ENCODE data around the gene CPSF3. TPM values are rescaled to one million over a fixed set of nuclear protein-coding genes. Genes with fewer than 3 reads are reported as not detected.
"Not testable (repeated sequence)": the region's sequence is repeated elsewhere in the genome, so short reads cannot be mapped to it uniquely, and the experiment has no call there.

The CPSF3 gene
- total RNA-seq, 1 experiment from 2014 or later = 102 TPM

- DNase-seq = no peak
- peaks cover 4% of the 10 kb centered on the region for H3K36me3 ChIP-seq (replicated peaks; ENCODE audit: control insufficient read depth, insufficient read depth, low read length)
- H3K27me3 ChIP-seq (ENCODE audit: control insufficient read depth, insufficient read depth, low read length) = no peaks in the 10 kb centered on the region
- H3K4me3 ChIP-seq (ENCODE audit: insufficient read depth, low read depth, low read length) = no peak overlapping the region
Measured at GRCh38 chr2:9388950-9389911, 34.2 kb upstream of the CPSF3 start.

GRCh38 chr2:9390151-9390850 lies 33.2 kb upstream of the CPSF3 start:
- Histone ChIP-seq H3K4me3 (ENCODE audit: insufficient read depth, low read depth, low read length) (no peak overlapping the region), H3K36me3 (replicated peaks; ENCODE audit: control insufficient read depth, insufficient read depth, low read length) (peaks cover 6% of the 10 kb centered on the region), H3K27me3 (ENCODE audit: control insufficient read depth, insufficient read depth, low read length) (no peaks in the 10 kb centered on the region)
- DNase-seq = no peak

DNA sequence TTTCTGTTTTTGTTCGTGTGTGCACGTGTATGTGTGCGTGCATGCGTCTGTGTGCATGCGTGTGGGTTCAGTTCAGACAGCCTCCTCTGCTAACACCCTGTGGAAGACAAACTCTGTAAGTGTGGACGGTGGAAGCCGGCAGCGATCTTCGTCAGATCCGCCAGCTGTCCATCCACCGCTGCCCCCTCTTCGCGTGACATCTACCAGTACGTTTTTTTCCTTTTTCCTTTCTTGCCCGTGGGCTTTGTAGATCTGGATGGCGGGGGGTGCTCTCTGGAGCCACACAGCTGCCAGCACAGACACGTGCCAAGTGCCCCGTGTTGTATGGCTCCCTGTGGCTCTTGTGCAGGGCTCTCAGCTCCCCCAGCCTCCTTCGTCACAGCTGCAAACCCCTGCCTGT lies 32.5 kb upstream of the CPSF3 start:
- H3K27me3 ChIP-seq (ENCODE audit: control insufficient read depth, insufficient read depth, low read length) = no peaks in the 10 kb centered on the region
- DNase-seq = no peak
- no peak overlapping the region for H3K4me3 ChIP-seq (ENCODE audit: insufficient read depth, low read depth, low read length)
- H3K36me3 ChIP-seq (replicated peaks; ENCODE audit: control insufficient read depth, insufficient read depth, low read length) = peaks cover 6% of the 10 kb centered on the region

- Histone ChIP-seq H3K27me3 (ENCODE audit: control insufficient read depth, insufficient read depth, low read length) (no peaks in the 10 kb centered on the region), H3K4me3 (ENCODE audit: insufficient read depth, low read depth, low read length) (no peak overlapping the region), H3K36me3 (replicated peaks; ENCODE audit: control insufficient read depth, insufficient read depth, low read length) (peaks cover 6% of the 10 kb centered on the region)
- DNase-seq = no peak
Measured at GRCh38 chr2:9391961-9392720, 31.3 kb upstream of the CPSF3 start.

- H3K36me3 ChIP-seq (replicated peaks; ENCODE audit: control insufficient read depth, insufficient read depth, low read length) = peaks cover 5% of the 10 kb centered on the region
- H3K4me3 ChIP-seq (ENCODE audit: insufficient read depth, low read depth, low read length) = no peak overlapping the region
- no peaks in the 10 kb centered on the region for H3K27me3 ChIP-seq (ENCODE audit: control insufficient read depth, insufficient read depth, low read length)
- DNase-seq = peak; percentile 83
Measured at GRCh38 chr2:9392898-9393765, 30.3 kb upstream of the CPSF3 start.

GRCh38 chr2:9394816-9395215 lies 28.6 kb upstream of the CPSF3 start:
- Histone ChIP-seq H3K36me3 (replicated peaks; ENCODE audit: control insufficient read depth, insufficient read depth, low read length) (peaks cover 3% of the 10 kb centered on the region), H3K4me3 (ENCODE audit: insufficient read depth, low read depth, low read length) (no peak overlapping the region), H3K27me3 (ENCODE audit: control insufficient read depth, insufficient read depth, low read length) (no peaks in the 10 kb centered on the region)
- no peak for DNase-seq

- H3K36me3 ChIP-seq (replicated peaks; ENCODE audit: control insufficient read depth, insufficient read depth, low read length) = peaks cover 3% of the 10 kb centered on the region
- DNase-seq = no peak
- H3K4me3 ChIP-seq (ENCODE audit: insufficient read depth, low read depth, low read length) = no peak overlapping the region
- H3K27me3 ChIP-seq (ENCODE audit: control insufficient read depth, insufficient read depth, low read length) = no peaks in the 10 kb centered on the region
Measured at GRCh38 chr2:9397201-9397600, 26.3 kb upstream of the CPSF3 start.

- DNase-seq; H3K27me3 ChIP-seq (ENCODE audit: control insufficient read depth, insufficient read depth, low read length); H3K36me3 ChIP-seq (replicated peaks; ENCODE audit: control insufficient read depth, insufficient read depth, low read length); H3K4me3 ChIP-seq (ENCODE audit: insufficient read depth, low read depth, low read length): not testable (repeated sequence)
Measured at GRCh38 chr2:9398251-9398650, 25.2 kb upstream of the CPSF3 start.

DNA sequence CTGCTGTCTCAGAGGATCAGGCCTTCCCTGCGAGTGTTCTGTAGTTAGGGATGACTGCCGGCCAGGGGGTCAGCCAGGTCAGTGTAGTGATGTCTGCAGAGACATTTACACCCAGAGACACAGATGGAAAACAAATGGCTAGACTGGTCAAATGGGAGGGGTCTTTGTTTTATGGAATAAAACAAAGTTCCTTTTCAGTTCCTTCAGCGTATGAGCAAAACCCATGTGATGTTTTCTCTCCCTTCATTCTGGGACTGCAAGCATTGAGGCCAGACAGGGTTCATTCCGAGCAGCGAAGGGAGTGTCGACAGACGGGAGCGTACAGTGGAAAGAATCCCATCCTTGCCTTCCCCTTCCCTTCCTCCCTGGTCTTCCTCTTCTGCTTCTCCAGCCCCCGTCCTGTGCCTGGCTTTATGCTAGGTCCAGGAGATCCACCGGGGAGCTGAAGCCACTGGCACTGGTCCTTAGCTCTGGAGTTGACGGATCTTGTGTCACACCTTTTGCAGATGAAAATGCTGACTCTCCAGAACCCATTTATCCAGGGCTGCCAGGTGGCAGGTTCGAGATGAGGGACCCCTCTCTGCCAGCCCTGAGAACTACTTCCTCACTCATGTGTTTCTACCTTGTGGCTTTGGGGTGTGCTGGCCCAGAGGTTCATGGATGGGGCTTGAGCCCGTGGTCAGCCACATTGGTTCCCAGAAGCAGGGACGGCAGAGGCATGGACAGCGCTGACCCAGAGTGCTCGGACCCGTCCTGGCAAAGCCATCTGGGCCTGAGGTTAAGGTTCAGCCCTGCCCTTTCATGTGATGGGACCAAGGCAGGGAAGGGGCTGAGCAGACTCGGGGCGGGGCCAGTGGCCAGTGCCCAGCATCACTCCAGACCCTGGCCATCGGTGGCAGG lies 24.3 kb upstream of the CPSF3 start:
- no peaks in the 10 kb centered on the region for H3K27me3 ChIP-seq (ENCODE audit: control insufficient read depth, insufficient read depth, low read length)
- no peak overlapping the region for H3K4me3 ChIP-seq (ENCODE audit: insufficient read depth, low read depth, low read length)
- H3K36me3 ChIP-seq (replicated peaks; ENCODE audit: control insufficient read depth, insufficient read depth, low read length) = peaks cover 3% of the 10 kb centered on the region
- DNase-seq = no peak

- no peaks in the 10 kb centered on the region for H3K27me3 ChIP-seq (ENCODE audit: control insufficient read depth, insufficient read depth, low read length)
- DNase-seq = peak; percentile 53
- H3K4me3 ChIP-seq (ENCODE audit: insufficient read depth, low read depth, low read length) = no peak overlapping the region
- no peaks in the 10 kb centered on the region; the same call in 1 of the 2 replicates for H3K36me3 ChIP-seq (replicated peaks; ENCODE audit: control insufficient read depth, insufficient read depth, low read length)
Measured at GRCh38 chr2:9400268-9401058, 23.0 kb upstream of the CPSF3 start.

DNA sequence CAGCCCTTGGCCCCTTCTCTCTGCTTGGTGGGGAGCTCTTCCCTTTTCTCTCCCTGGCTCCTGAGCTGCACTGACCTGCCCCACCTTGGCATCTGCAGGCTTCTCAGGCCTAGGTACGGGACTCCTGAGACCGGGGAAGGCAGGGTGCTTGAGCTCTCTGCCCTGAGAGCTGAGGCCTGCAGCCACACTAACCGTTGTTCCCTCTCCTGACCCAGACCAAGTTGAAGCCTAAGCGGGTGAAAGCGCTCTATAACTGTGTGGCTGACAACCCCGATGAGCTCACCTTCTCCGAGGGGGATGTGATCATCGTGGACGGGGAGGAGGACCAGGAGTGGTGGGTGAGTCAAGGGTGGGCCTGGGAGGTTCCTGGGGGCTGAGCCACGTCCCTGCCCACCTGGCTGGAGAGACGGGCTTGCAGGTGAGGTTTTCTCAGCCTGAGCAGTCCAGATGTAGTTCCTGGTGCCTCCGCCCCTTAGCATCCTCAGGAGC lies 22.4 kb upstream of the CPSF3 start:
- no peaks in the 10 kb centered on the region for H3K27me3 ChIP-seq (ENCODE audit: control insufficient read depth, insufficient read depth, low read length)
- no peak overlapping the region for H3K4me3 ChIP-seq (ENCODE audit: insufficient read depth, low read depth, low read length)
- no peak for DNase-seq
- no peaks in the 10 kb centered on the region; the same call in 1 of the 2 replicates for H3K36me3 ChIP-seq (replicated peaks; ENCODE audit: control insufficient read depth, insufficient read depth, low read length)

DNA sequence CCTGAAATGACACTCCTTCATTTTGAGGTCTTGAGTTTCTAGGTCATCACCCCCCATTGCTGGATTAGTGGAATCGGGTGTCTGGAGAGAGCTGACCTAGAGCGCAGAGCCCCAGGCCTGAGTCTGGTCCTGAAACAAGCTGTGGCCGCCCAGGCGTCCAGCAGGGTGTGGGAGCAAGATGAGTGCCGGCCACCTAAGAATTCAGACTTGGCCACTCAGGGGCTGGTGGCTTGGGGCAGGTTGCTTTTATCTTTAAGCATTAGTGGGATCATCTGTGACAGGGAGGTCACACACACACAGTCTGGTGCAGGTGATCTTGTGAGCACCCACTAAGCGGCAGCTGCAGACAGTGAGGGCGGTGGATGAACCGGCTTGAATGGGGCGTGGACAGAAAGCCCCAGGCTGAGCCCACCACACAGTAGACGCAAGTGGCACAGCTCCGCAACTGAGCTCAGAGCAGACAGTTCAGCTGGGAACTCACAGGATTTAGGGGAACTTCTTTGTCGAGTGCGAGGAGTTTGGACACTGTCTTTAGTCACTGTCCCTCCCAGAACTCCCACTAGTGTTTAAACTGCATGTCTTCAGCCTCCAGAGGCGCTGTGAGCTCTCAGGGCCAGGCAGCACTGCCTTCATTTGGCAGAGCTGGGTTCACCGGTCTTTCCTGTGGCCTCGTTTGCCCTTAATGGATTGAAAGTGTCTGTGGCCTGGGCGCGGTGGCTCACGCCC lies 21.6 kb upstream of the CPSF3 start:
- no peak for DNase-seq
- Histone ChIP-seq H3K36me3 (replicated peaks; ENCODE audit: control insufficient read depth, insufficient read depth, low read length) (no peaks in the 10 kb centered on the region; the same call in 1 of the 2 replicates), H3K4me3 (ENCODE audit: insufficient read depth, low read depth, low read length) (no peak overlapping the region), H3K27me3 (ENCODE audit: control insufficient read depth, insufficient read depth, low read length) (no peaks in the 10 kb centered on the region)
